WTC11 (cell line): ENCODE measurements around the gene APLF. TPM values are rescaled to one million over a fixed set of nuclear protein-coding genes. Genes with fewer than 3 reads are reported as not detected.

ENCODE experiments used
- ATAC-seq: fragments of 200-7000 bp; cut with Tn5 transposase; 2 replicates; pipeline ENCODE4 v1.10.0; 2021; ENCODE audit warnings: mild to moderate bottlenecking, moderate library complexity
- CTCF ChIA-PET: fragments of 300-600 bp; sonication (Branson Sonifier 250); formaldehyde crosslinking; loops from one replicate; lab custom pipeline; 2021; ENCODE audit warnings: antibody characterized with exemption; lab: Charles Lee
- POLR2A ChIA-PET: fragments of 350-600 bp; sonication (Branson Sonifier 250); formaldehyde crosslinking; loops from one replicate; lab custom pipeline; 2021; ENCODE audit warnings: antibody characterized with exemption; lab: Charles Lee
- DNase-seq: peaks from one replicate; pipeline ENCODE4 v3.0.0; 2021; ENCODE audit warnings: low spot score
- H3K27ac Mint-ChIP-seq: 2 replicates; pipeline ENCODE4 v1.8.0; 2021; ENCODE audit warnings: mixed read lengths
- H3K27me3 Mint-ChIP-seq: 2 replicates; pipeline ENCODE4 v1.8.0; 2021; ENCODE audit warnings: low read depth, mild to moderate bottlenecking, moderate library complexity, mixed read lengths
- H3K36me3 Mint-ChIP-seq: 2 replicates; pipeline ENCODE4 v1.8.0; 2021; ENCODE audit warnings: mixed read lengths
- H3K4me1 Mint-ChIP-seq: 2 replicates; pipeline ENCODE4 v1.8.0; 2022; ENCODE audit warnings: mixed read lengths
- H3K4me3 Mint-ChIP-seq: 2 replicates; pipeline ENCODE4 v1.8.0; 2021; ENCODE audit warnings: mild to moderate bottlenecking, moderate library complexity, mixed read lengths
- H3K9me3 Mint-ChIP-seq: 2 replicates; pipeline ENCODE4 v1.8.0; 2021; ENCODE audit warnings: mixed read lengths
- AR ChIP-seq: fragments of 250-450 bp; sonication (Bioruptor Pico); IDR thresholded peaks from 2 replicates; pipeline ENCODE4 v1.9.0; 2021; ENCODE audit warnings: mild to moderate bottlenecking
- ARID4B ChIP-seq: sonication (generic); formaldehyde crosslinking; IDR thresholded peaks from 2 replicates; pipeline ENCODE4 v1.8.0; 2023; ENCODE audit warnings: missing genetic modification reagents, mild to moderate bottlenecking, borderline replicate concordance
- CTCF ChIP-seq: fragments of 200-600 bp; IDR thresholded peaks from 2 replicates; pipeline ENCODE4 v1.8.0; 2022; ENCODE audit warnings: antibody characterized with exemption
- EMX1 ChIP-seq: fragments of 250-450 bp; sonication (Bioruptor Pico); IDR thresholded peaks from 2 replicates; pipeline ENCODE4 v1.8.0; 2021; ENCODE audit warnings: mild to moderate bottlenecking
- ETV6 ChIP-seq: sonication (generic); formaldehyde crosslinking; IDR thresholded peaks from 2 replicates; pipeline ENCODE4 v1.8.1; 2022; ENCODE audit warnings: mild to moderate bottlenecking, missing genetic modification reagents
- FOXK1 ChIP-seq: sonication (generic); formaldehyde crosslinking; IDR thresholded peaks from 2 replicates; pipeline ENCODE4 v1.8.0; 2022; ENCODE audit warnings: mild to moderate bottlenecking, moderate library complexity, missing genetic modification reagents
- FOXP1 ChIP-seq: sonication (generic); formaldehyde crosslinking; IDR thresholded peaks from 2 replicates; pipeline ENCODE4 v1.8.0; 2022; ENCODE audit warnings: missing genetic modification reagents, mild to moderate bottlenecking, moderate library complexity, borderline replicate concordance
- HMGA2 ChIP-seq: fragments of 250-450 bp; sonication (Bioruptor Pico); IDR thresholded peaks from 2 replicates; pipeline ENCODE4 v1.4.0; 2021; ENCODE audit warnings: mild to moderate bottlenecking, moderate library complexity
- IRF2 ChIP-seq: sonication (generic); formaldehyde crosslinking; IDR thresholded peaks from 2 replicates; pipeline ENCODE4 v1.8.0; 2022; ENCODE audit warnings: low read depth, missing genetic modification reagents, borderline replicate concordance
- MAX ChIP-seq: sonication (generic); formaldehyde crosslinking; IDR thresholded peaks from 2 replicates; pipeline ENCODE4 v1.8.0; 2022; ENCODE audit warnings: mild to moderate bottlenecking, missing genetic modification reagents
- MLX ChIP-seq: sonication (generic); formaldehyde crosslinking; IDR thresholded peaks from 2 replicates; pipeline ENCODE4 v1.8.1; 2023; ENCODE audit warnings: mild to moderate bottlenecking, missing genetic modification reagents, moderate library complexity
- MXD4 ChIP-seq: fragments of 250-450 bp; sonication (Bioruptor Pico); IDR thresholded peaks from 2 replicates; pipeline ENCODE4 v1.8.0; 2021; ENCODE audit warnings: mild to moderate bottlenecking, moderate library complexity, borderline replicate concordance
- OVOL2 ChIP-seq: fragments of 250-450 bp; sonication (Bioruptor Pico); IDR thresholded peaks from 2 replicates; pipeline ENCODE4 v1.9.0; 2021; ENCODE audit warnings: mild to moderate bottlenecking, borderline replicate concordance
- PRRX2 ChIP-seq: fragments of 250-450 bp; sonication (Bioruptor Pico); IDR thresholded peaks from 2 replicates; pipeline ENCODE4 v1.8.0; 2021; ENCODE audit warnings: mild to moderate bottlenecking
- RELA ChIP-seq: sonication (generic); formaldehyde crosslinking; IDR thresholded peaks from 2 replicates; pipeline ENCODE4 v1.8.1; 2022; ENCODE audit warnings: missing genetic modification reagents, mild to moderate bottlenecking, borderline replicate concordance
- RORB ChIP-seq: fragments of 250-450 bp; sonication (Bioruptor Pico); IDR thresholded peaks from 2 replicates; pipeline ENCODE4 v1.9.0; 2021; ENCODE audit warnings: mild to moderate bottlenecking
- SMAD4 ChIP-seq: sonication (generic); formaldehyde crosslinking; IDR thresholded peaks from 2 replicates; pipeline ENCODE4 v1.8.0; 2022; ENCODE audit warnings: mild to moderate bottlenecking, missing genetic modification reagents
- TP53 ChIP-seq: sonication (generic); formaldehyde crosslinking; IDR thresholded peaks from 2 replicates; pipeline ENCODE4 v1.8.1; 2023; ENCODE audit warnings: mild to moderate bottlenecking, missing genetic modification reagents
- USF1 ChIP-seq: sonication (generic); formaldehyde crosslinking; IDR thresholded peaks from 2 replicates; pipeline ENCODE4 v1.8.0; 2022; ENCODE audit warnings: mild to moderate bottlenecking, missing genetic modification reagents
- USF2 ChIP-seq: sonication (generic); formaldehyde crosslinking; IDR thresholded peaks from 2 replicates; pipeline ENCODE4 v1.8.1; 2023; ENCODE audit warnings: mild to moderate bottlenecking, missing genetic modification reagents, moderate library complexity
- ZBTB21 ChIP-seq: sonication (generic); formaldehyde crosslinking; IDR thresholded peaks from 2 replicates; pipeline ENCODE4 v1.8.1; 2023; ENCODE audit warnings: mild to moderate bottlenecking, missing genetic modification reagents, borderline replicate concordance
- ZNF396 ChIP-seq: fragments of 250-450 bp; sonication (Bioruptor Pico); IDR thresholded peaks from 2 replicates; pipeline ENCODE4 v1.8.0; 2021; ENCODE audit warnings: mild to moderate bottlenecking, moderate library complexity, borderline replicate concordance
- total RNA-seq: library from RNA; stranded (reverse); gene quantifications from 3 replicates; pipeline ENCODE4 v1.2.3, GENCODE V29; 2021

Gene APLF
- total RNA-seq, 1 experiment from 2014 or later, result 2.7 TPM

GRCh38 chr2:68458981-68459380, 8.4 kb upstream of the APLF start (continued):
- TF ChIP-seq RELA (CRISPR knock-in tag), result no peak
- TF ChIP-seq IRF2, result no peak
- no peak for TF ChIP-seq FOXP1 (CRISPR knock-in tag)
- TF ChIP-seq, all 79 proteins: peak for 0

- DNase-seq (no peak), ATAC-seq (no peak)
- no peak for TF ChIP-seq ZBTB21 (CRISPR knock-in tag)
- peak; percentile 28; the same call in 1 of the 2 replicates for TF ChIP-seq CTCF
- no peak for TF ChIP-seq ARID4B (CRISPR knock-in tag)
- no peak for TF ChIP-seq RELA (CRISPR knock-in tag)
- peaks cover 7% of the 10 kb centered on the region; the same call in 1 of the 2 replicates for H3K4me1 Mint-ChIP-seq
- no peaks in the 10 kb centered on the region for H3K9me3 Mint-ChIP-seq
- POLR2A ChIA-PET, result no interaction called here
- no peak overlapping the region for H3K27ac Mint-ChIP-seq
- H3K36me3 Mint-ChIP-seq, result no peaks in the 10 kb centered on the region
- CTCF ChIA-PET, result interaction anchor here (0.5 to 2.0 kb wide), 38 partner anchors 9 to 688 kb away, joined by 3 to 27 read pairs (median 4); no protein-coding TSS in a partner anchor
- H3K27me3 Mint-ChIP-seq, result no peaks in the 10 kb centered on the region
- H3K4me3 Mint-ChIP-seq, result no peak overlapping the region
Observed at GRCh38 chr2:68463287-68463877, 4.0 kb upstream of the APLF start.

- POLR2A ChIA-PET, result no interaction called here
- Mint-ChIP-seq H3K36me3 (no peaks in the 10 kb centered on the region), H3K27me3 (no peaks in the 10 kb centered on the region), H3K4me1 (peaks cover 10% of the 10 kb centered on the region; the same call in 1 of the 2 replicates), H3K4me3 (no peak overlapping the region), H3K9me3 (no peaks in the 10 kb centered on the region), H3K27ac (no peak overlapping the region)
- no peak for ATAC-seq
- no peak for DNase-seq
- CTCF ChIA-PET, result interaction anchor here (1.3 kb wide), 1 partner anchor 23 kb away, joined by 4 read pairs; no protein-coding TSS in a partner anchor
- no peak for TF ChIP-seq AR (CRISPR knock-in tag)
- TF ChIP-seq PRRX2, result no peak
- no peak for TF ChIP-seq RORB
- TF ChIP-seq FOXK1 (CRISPR knock-in tag), result no peak
- no peak for TF ChIP-seq MAX
- no peak for TF ChIP-seq HMGA2 (CRISPR knock-in tag)
- TF ChIP-seq USF2 (CRISPR knock-in tag), result no peak
- TF ChIP-seq EMX1 (CRISPR knock-in tag), result no peak
- TF ChIP-seq TP53 (CRISPR knock-in tag), result no peak
- no peak for TF ChIP-seq MLX (CRISPR knock-in tag)
- TF ChIP-seq OVOL2, result no peak
- TF ChIP-seq MXD4 (CRISPR knock-in tag), result no peak
- no peak for TF ChIP-seq USF1 (CRISPR knock-in tag)
- TF ChIP-seq ZNF396 (CRISPR knock-in tag), result no peak
- TF ChIP-seq SMAD4 (CRISPR knock-in tag), result no peak
- TF ChIP-seq ETV6 (CRISPR knock-in tag), result no peak
Observed at GRCh38 chr2:68464651-68465050, 2.7 kb upstream of the APLF start.
